GM23338 (cell line): Measurements from ENCODE around the gene UBAC1. TPM values are rescaled to one million over a fixed set of nuclear protein-coding genes. Genes with fewer than 3 reads are reported as not detected.
"Not testable (repeated sequence)": the region's sequence is repeated elsewhere in the genome, so short reads cannot be mapped to it uniquely, and the experiment has no call there.

ENCODE experiments used
- ATAC-seq: fragments of 200-7000 bp; cut with Tn5 transposase; 3 replicates; pipeline ENCODE4 v1.9.1; 2020
- DNase-seq: peaks from one replicate; pipeline ENCODE4 v3.0.0-alpha.2; 2015; ENCODE audit warnings: low spot score
- H2AFZ ChIP-seq: fragments of 200-600 bp; sonication (generic); 2 replicates; pipeline ENCODE4 v1.8.0; 2016; ENCODE audit warnings: antibody characterized with exemption, mild to moderate bottlenecking, moderate library complexity
- H3F3A ChIP-seq: fragments of 200-600 bp; sonication (generic); replicated peaks from 2 replicates; pipeline ENCODE4 v1.8.0; 2017; ENCODE audit warnings: antibody characterized with exemption, mixed run types, low read depth
- H3K27ac ChIP-seq: fragments of 200-600 bp; sonication (generic); 2 replicates; pipeline ENCODE4 v1.6.1; 2016; ENCODE audit warnings: low read depth
- H3K27me3 ChIP-seq: fragments of 200-600 bp; sonication (generic); 2 replicates; pipeline ENCODE4 v1.8.0; 2016; ENCODE audit warnings: mild to moderate bottlenecking, mixed run types, moderate library complexity; ENCODE audit not compliant: insufficient read depth
- H3K36me3 ChIP-seq: fragments of 200-600 bp; sonication (generic); 2 replicates; pipeline ENCODE4 v1.8.0; 2016; ENCODE audit warnings: mild to moderate bottlenecking; ENCODE audit not compliant: insufficient read depth
- H3K4me1 ChIP-seq: fragments of 200-600 bp; sonication (generic); 2 replicates; pipeline ENCODE4 v1.8.0; 2016; ENCODE audit warnings: mild to moderate bottlenecking, moderate library complexity; ENCODE audit not compliant: insufficient read depth
- H3K4me2 ChIP-seq: fragments of 200-600 bp; sonication (generic); 2 replicates; pipeline ENCODE4 v1.7.1; 2017; ENCODE audit warnings: mixed run types
- H3K4me3 ChIP-seq: fragments of 200-600 bp; sonication (generic); 2 replicates; pipeline ENCODE4 v1.6.1; 2016; ENCODE audit warnings: mixed run types
- H3K79me2 ChIP-seq: fragments of 200-600 bp; sonication (generic); replicated peaks from 2 replicates; pipeline ENCODE4 v1.8.0; 2017; ENCODE audit warnings: mild to moderate bottlenecking; ENCODE audit not compliant: insufficient read depth
- H3K9me2 ChIP-seq: fragments of 200-600 bp; sonication (generic); 2 replicates; pipeline ENCODE4 v1.8.0; 2017; ENCODE audit not compliant: insufficient read depth
- H4K20me1 ChIP-seq: fragments of 200-600 bp; sonication (generic); replicated peaks from 2 replicates; pipeline ENCODE4 v1.8.0; 2017; ENCODE audit warnings: mild to moderate bottlenecking; ENCODE audit not compliant: insufficient read depth
- H3K27ac Mint-ChIP-seq: 2 replicates; pipeline ENCODE4 v1.8.0; 2020; ENCODE audit warnings: inconsistent platforms, mild to moderate bottlenecking, moderate library complexity, mixed read lengths
- H3K27me3 Mint-ChIP-seq: 3 replicates; pipeline ENCODE4 v1.8.0; 2022; ENCODE audit warnings: low read depth, mild to moderate bottlenecking, moderate library complexity, mixed read lengths, inconsistent platforms; ENCODE audit not compliant: insufficient read depth, poor library complexity
- H3K36me3 Mint-ChIP-seq: 3 replicates; pipeline ENCODE4 v1.8.0; 2021; ENCODE audit warnings: low read depth, mild to moderate bottlenecking, inconsistent platforms, moderate library complexity, mixed read lengths
- H3K4me1 Mint-ChIP-seq: 3 replicates; pipeline ENCODE4 v1.8.0; 2020; ENCODE audit warnings: mild to moderate bottlenecking, inconsistent platforms, mixed read lengths
- H3K4me3 Mint-ChIP-seq: 3 replicates; pipeline ENCODE4 v1.8.0; 2021; ENCODE audit warnings: moderate library complexity, mild to moderate bottlenecking, inconsistent platforms, mixed read lengths
- H3K9me3 Mint-ChIP-seq: 3 replicates; pipeline ENCODE4 v1.8.0; 2020; ENCODE audit warnings: moderate library complexity, mild to moderate bottlenecking, inconsistent platforms, mixed read lengths
- CREB1 ChIP-seq: fragments of 250-450 bp; sonication (Bioruptor Pico); IDR thresholded peaks from 2 replicates; pipeline ENCODE4 v1.5.0; 2020; ENCODE audit warnings: low read depth, mild to moderate bottlenecking, moderate library complexity
- EZH2 ChIP-seq: fragments of 200-600 bp; sonication (generic); IDR thresholded peaks from one replicate; pipeline ENCODE4 v1.8.0; 2017; ENCODE audit warnings: antibody characterized with exemption, mild to moderate bottlenecking, low read depth; ENCODE audit not compliant: unreplicated experiment
- NANOG ChIP-seq: IDR thresholded peaks from 2 replicates; pipeline ENCODE4 v1.6.1; 2016; ENCODE audit warnings: antibody characterized with exemption, borderline replicate concordance
- STAT1 ChIP-seq: IDR thresholded peaks from one replicate; pipeline ENCODE4 v1.6.1; 2016; ENCODE audit warnings: antibody characterized with exemption; ENCODE audit not compliant: unreplicated experiment
- ZNF462 ChIP-seq: fragments of 250-450 bp; sonication (Bioruptor Pico); IDR thresholded peaks from 2 replicates; pipeline ENCODE4 v1.5.0; 2020; ENCODE audit warnings: mild to moderate bottlenecking, moderate library complexity
- polyA plus RNA-seq: library from polyadenylated mRNA; unstranded; fragments of >200 nt; fragmentation: Nextera tagmentation; extraction: Ambion mirVana; gene quantifications from 2 replicates; pipeline ENCODE4 v1.2.1, GENCODE V29; 2016
- total RNA-seq: library from RNA; depleted of rRNA; stranded (reverse); fragments of >200 nt; shearing (Covaris generic); gene quantifications from 2 replicates; pipeline ENCODE4 v1.2.3, GENCODE V29; 2014

UBAC1 gene
- total and polyA plus RNA-seq, 2 experiments from 2014 or later, result 63.2 to 86.6 TPM

DNA sequence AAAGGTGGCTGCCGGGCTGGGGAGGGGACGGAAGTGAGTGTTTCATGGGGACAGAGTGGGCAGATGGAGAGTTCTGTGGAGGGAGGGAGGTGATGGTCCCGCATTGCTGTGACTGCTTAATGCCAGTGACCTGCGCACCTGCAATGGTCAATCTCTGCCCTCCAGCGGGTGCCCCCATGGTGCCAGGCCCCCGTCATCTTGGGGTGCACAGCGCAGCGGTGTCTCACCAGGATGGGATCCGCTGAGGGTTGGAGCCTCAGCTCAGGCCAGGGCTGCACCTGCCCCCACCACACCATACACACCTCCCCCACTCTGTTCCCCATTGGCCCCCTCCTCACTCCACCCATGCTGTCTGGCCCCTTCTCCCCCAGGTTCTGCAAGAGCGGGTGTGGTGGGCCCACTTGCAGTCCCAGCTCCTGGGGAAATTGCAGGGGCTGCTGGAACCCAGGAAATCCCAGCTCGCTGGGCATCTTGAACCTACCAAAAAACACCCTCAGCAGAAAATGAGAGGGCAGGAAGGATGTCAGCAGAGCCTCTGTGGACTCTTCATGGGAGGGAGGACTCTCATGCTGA is 41.8 kb downstream of the UBAC1 start:
- Mint-ChIP-seq H3K27ac (no peak overlapping the region), H3K4me3 (no peak overlapping the region), H3K36me3 (peaks cover 56% of the 10 kb centered on the region), H3K9me3 (peaks cover 58% of the 10 kb centered on the region), H3K4me1 (no peaks in the 10 kb centered on the region), H3K27me3 (peaks cover 22% of the 10 kb centered on the region)
- Histone ChIP-seq H3K4me3 (no peak overlapping the region), H3K4me1 (no peaks in the 10 kb centered on the region), H3F3A (no peaks in the 10 kb centered on the region), H3K79me2 (no peaks in the 10 kb centered on the region), H3K27ac (no peak overlapping the region), H3K9me2 (no peaks in the 10 kb centered on the region), H4K20me1 (no peaks in the 10 kb centered on the region), H3K4me2 (no peak overlapping the region), H3K36me3 (peaks cover 31% of the 10 kb centered on the region), H2AFZ (no peak overlapping the region), H3K27me3 (0 out of 2 replicates have a peak, but pooled peaks cover 6% of the 10 kb centered on the region)
- DNase-seq (no peak), ATAC-seq (no peak)
- TF ChIP-seq ZNF462 (CRISPR knock-in tag), result no peak
- TF ChIP-seq NANOG, result no peak
- no peak for TF ChIP-seq EZH2
- no peak for TF ChIP-seq STAT1
- no peak for TF ChIP-seq CREB1 (CRISPR knock-in tag)

GRCh38 chr9:135916227-135916626 is 44.9 kb downstream of the UBAC1 start:
- H3K79me2 ChIP-seq, H3K27ac ChIP-seq, H3K4me2 ChIP-seq, H3K4me1 ChIP-seq, H3K4me3 Mint-ChIP-seq, H3F3A ChIP-seq, H3K27me3 ChIP-seq, H3K9me2 ChIP-seq, H3K4me3 ChIP-seq, ATAC-seq, H3K27ac Mint-ChIP-seq, H3K4me1 Mint-ChIP-seq, H4K20me1 ChIP-seq, DNase-seq, H2AFZ ChIP-seq: not testable (repeated sequence)
- Mint-ChIP-seq H3K36me3 (peaks cover 85% of the 10 kb centered on the region), H3K27me3 (peaks cover 17% of the 10 kb centered on the region), H3K9me3 (peaks cover 90% of the 10 kb centered on the region)
- H3K36me3 ChIP-seq, result peaks cover 41% of the 10 kb centered on the region
